ENCODE data around the gene SPOP. TPM values are rescaled to one million over a fixed set of nuclear protein-coding genes. Genes with fewer than 3 reads are reported as not detected.

SPOP gene
- total RNA-seq, 1 donor from 2014 or later: 62.9 TPM

DNA sequence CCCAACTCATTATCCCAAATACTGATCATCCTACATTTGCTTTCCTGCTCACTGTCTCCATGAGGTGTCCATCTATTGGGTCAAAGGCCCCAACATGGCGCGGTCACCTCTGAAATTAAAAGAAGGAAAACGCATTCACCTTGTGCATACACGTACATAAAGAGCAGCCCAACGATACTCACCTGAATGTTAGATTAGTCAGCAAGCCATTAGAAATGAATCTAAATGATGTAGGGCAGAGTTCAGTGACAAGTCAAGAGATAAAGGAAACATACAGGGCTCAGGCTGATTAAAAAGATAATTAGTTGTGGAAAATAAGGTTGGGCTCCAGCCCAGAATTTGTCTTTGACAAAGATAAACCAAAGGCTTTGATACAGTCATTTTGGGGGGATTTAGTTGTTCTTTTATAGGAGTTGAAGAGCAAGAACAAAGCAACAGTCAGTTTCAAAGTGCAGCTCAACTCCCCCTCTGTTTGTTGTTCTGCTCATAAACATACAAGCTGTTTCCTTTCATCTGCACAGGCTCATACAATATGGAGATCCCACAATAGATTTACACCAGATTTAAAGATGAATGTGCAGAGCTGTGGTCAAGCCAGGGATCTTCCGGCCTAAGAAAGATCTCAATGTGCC lies 81.2 kb downstream of the SPOP start:
- peaks cover 3% of the 10 kb centered on the region for H3K4me1 Mint-ChIP-seq (ENCODE audit: low read depth)
- no peak overlapping the region for H3K4me3 Mint-ChIP-seq (ENCODE audit: unreplicated experiment)
- no peaks in the 10 kb centered on the region for H3K27me3 Mint-ChIP-seq (ENCODE audit: low read depth)
- H3K27ac Mint-ChIP-seq (ENCODE audit: unreplicated experiment): no peak overlapping the region
- H3K9me3 Mint-ChIP-seq (ENCODE audit: low read depth): no peaks in the 10 kb centered on the region
- no peak for DNase-seq (ENCODE audit: low spot score)
- H3K36me3 Mint-ChIP-seq (ENCODE audit: low read depth): peaks cover 52% of the 10 kb centered on the region
- no peak for TF ChIP-seq CTCF (IDR thresholded peaks at IDR 0.05)

GRCh38 chr17:49595980-49596379 lies 81.9 kb downstream of the SPOP start:
- no peaks in the 10 kb centered on the region for H3K9me3 Mint-ChIP-seq (ENCODE audit: low read depth)
- peaks cover 6% of the 10 kb centered on the region for H3K4me1 Mint-ChIP-seq (ENCODE audit: low read depth)
- TF ChIP-seq CTCF (IDR thresholded peaks at IDR 0.05): no peak
- H3K4me3 Mint-ChIP-seq (ENCODE audit: unreplicated experiment): no peak overlapping the region
- H3K27me3 Mint-ChIP-seq (ENCODE audit: low read depth): no peaks in the 10 kb centered on the region
- H3K36me3 Mint-ChIP-seq (ENCODE audit: low read depth): peaks cover 53% of the 10 kb centered on the region
- no peak overlapping the region for H3K27ac Mint-ChIP-seq (ENCODE audit: unreplicated experiment)
- no peak for DNase-seq (ENCODE audit: low spot score)

- Mint-ChIP-seq H3K9me3 (ENCODE audit: low read depth) (no peaks in the 10 kb centered on the region), H3K27ac (ENCODE audit: unreplicated experiment) (no peak overlapping the region), H3K4me3 (ENCODE audit: unreplicated experiment) (no peak overlapping the region), H3K4me1 (ENCODE audit: low read depth) (peaks cover 7% of the 10 kb centered on the region), H3K27me3 (ENCODE audit: low read depth) (no peaks in the 10 kb centered on the region), H3K36me3 (ENCODE audit: low read depth) (peaks cover 51% of the 10 kb centered on the region)
- DNase-seq (ENCODE audit: low spot score): no peak
- no peak for TF ChIP-seq CTCF (IDR thresholded peaks at IDR 0.05)
Measured at GRCh38 chr17:49595328-49595727, 82.6 kb downstream of the SPOP start.

- Mint-ChIP-seq H3K36me3 (ENCODE audit: low read depth) (peaks cover 35% of the 10 kb centered on the region), H3K27ac (ENCODE audit: unreplicated experiment) (peak overlapping the region; percentile 15), H3K4me3 (ENCODE audit: unreplicated experiment) (no peak overlapping the region), H3K4me1 (ENCODE audit: low read depth) (peaks cover 24% of the 10 kb centered on the region), H3K9me3 (ENCODE audit: low read depth) (no peaks in the 10 kb centered on the region), H3K27me3 (ENCODE audit: low read depth) (no peaks in the 10 kb centered on the region)
- no peak for DNase-seq (ENCODE audit: low spot score)
- no peak for TF ChIP-seq CTCF (IDR thresholded peaks at IDR 0.05)
Measured at GRCh38 chr17:49592263-49592662, 85.6 kb downstream of the SPOP start.

DNA sequence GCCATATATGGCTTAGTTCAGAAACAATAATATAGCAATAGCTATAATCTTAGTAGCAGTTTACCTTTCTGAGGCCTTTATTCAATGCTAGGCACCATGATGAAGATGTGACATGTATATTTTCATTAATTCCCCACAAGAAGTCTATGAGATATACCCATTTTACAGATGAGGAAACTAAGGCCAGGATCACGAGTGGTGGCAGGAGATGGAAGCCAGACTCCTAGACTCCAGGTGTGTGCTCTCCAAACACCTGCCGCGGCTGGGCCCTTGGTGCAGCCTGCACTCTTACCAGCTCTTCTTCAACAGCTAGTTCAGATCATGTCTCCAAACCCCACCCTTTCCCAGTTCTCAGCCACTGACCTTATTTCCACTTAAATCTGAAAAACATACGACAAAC lies 87.0 kb downstream of the SPOP start:
- no peak for DNase-seq (ENCODE audit: low spot score)
- H3K9me3 Mint-ChIP-seq (ENCODE audit: low read depth): no peaks in the 10 kb centered on the region
- H3K27me3 Mint-ChIP-seq (ENCODE audit: low read depth): no peaks in the 10 kb centered on the region
- no peak overlapping the region for H3K27ac Mint-ChIP-seq (ENCODE audit: unreplicated experiment)
- H3K4me3 Mint-ChIP-seq (ENCODE audit: unreplicated experiment): no peak overlapping the region
- peaks cover 24% of the 10 kb centered on the region for H3K36me3 Mint-ChIP-seq (ENCODE audit: low read depth)
- no peak for TF ChIP-seq CTCF (IDR thresholded peaks at IDR 0.05)
- peaks cover 24% of the 10 kb centered on the region for H3K4me1 Mint-ChIP-seq (ENCODE audit: low read depth)

Data from chondrocyte (in vitro differentiated cells).